GM12878 (cell line): ENCODE results near the gene MAML2.

Experiments used
- EP300 ChIP-seq, 2 experiments: fragments of 150-350 bp in 1 of 2; IDR thresholded peaks; 2 replicates each; pipeline ENCODE4 v1.6.1; 2011 to 2012; ENCODE audit warnings: low read depth in 2 of 2, low read length in 2 of 2, borderline replicate concordance in 1 of 2, improper control_type of control experiment in 1 of 2, inconsistent platforms in 1 of 2; ENCODE audit not compliant: control insufficient read depth in 1 of 2
- HDAC6 ChIP-seq: fragments of 200-600 bp; sonication (generic); IDR thresholded peaks from one replicate; pipeline ENCODE4 v1.8.0; 2017; ENCODE audit warnings: antibody characterized with exemption; ENCODE audit not compliant: unreplicated experiment
- JUNB ChIP-seq: IDR thresholded peaks from 2 replicates; pipeline ENCODE4 v1.6.1; 2016; ENCODE audit warnings: antibody characterized with exemption, mild to moderate bottlenecking
- RFX5 ChIP-seq: IDR thresholded peaks from 2 replicates; pipeline ENCODE4 v1.6.1; 2011; ENCODE audit warnings: low read depth, low read length, improper control_type of control experiment
- USF2 ChIP-seq: IDR thresholded peaks from 2 replicates; pipeline ENCODE4 v1.6.1; 2011; ENCODE audit warnings: low read depth, low read length, improper control_type of control experiment, borderline replicate concordance
- ZNF24 ChIP-seq: fragments of 450-650 bp; IDR thresholded peaks from 2 replicates; pipeline ENCODE4 v1.6.1; 2017; ENCODE audit warnings: antibody characterized with exemption, mild to moderate bottlenecking

- TF ChIP-seq ZNF24 (no peak), USF2 (no peak), EP300 (IDR thresholded peaks at IDR 0.05; ENCODE audit: borderline replicate concordance in 1 of 2, control insufficient read depth in 1 of 2, low read depth in 2 of 2, low read length in 2 of 2) (no peak), HDAC6 (no peak), RFX5 (no peak), JUNB (no peak)
These were observed 128.3 kb downstream of the MAML2 start for GRCh38 chr11:96214777-96215109.
